Type B pancreatic cell (in vitro differentiated cells): Measurements from ENCODE around the gene SERPINI1. TPM values are rescaled to one million over a fixed set of nuclear protein-coding genes. Genes with fewer than 3 reads are reported as not detected.
A peak's percentile ranks its signal among the peaks of the same experiment; 100 is the strongest.

Experiments
- DNase-seq: peaks from one replicate; pipeline ENCODE4 v3.0.0; 2021; ENCODE audit warnings: mixed read lengths; ENCODE audit not compliant: unreplicated experiment; ENCODE audit errors: extremely low spot score
- H3K27ac Mint-ChIP-seq: 2 replicates; pipeline ENCODE4 v1.8.0; 2021; ENCODE audit warnings: mild to moderate bottlenecking, mixed read lengths
- H3K27me3 Mint-ChIP-seq: 2 replicates; pipeline ENCODE4 v1.8.0; 2021; ENCODE audit warnings: mixed read lengths
- H3K36me3 Mint-ChIP-seq: 2 replicates; pipeline ENCODE4 v1.8.0; 2021; ENCODE audit warnings: mixed read lengths
- H3K4me1 Mint-ChIP-seq: one replicate; pipeline ENCODE4 v1.8.0; 2021; ENCODE audit warnings: mixed read lengths; ENCODE audit not compliant: unreplicated experiment
- H3K4me3 Mint-ChIP-seq: 2 replicates; pipeline ENCODE4 v1.8.0; 2021; ENCODE audit warnings: mild to moderate bottlenecking, mixed read lengths
- H3K9me3 Mint-ChIP-seq: 2 replicates; pipeline ENCODE4 v1.8.0; 2021; ENCODE audit warnings: mixed read lengths
- total RNA-seq: library from RNA; stranded (reverse); gene quantifications from 2 replicates; pipeline ENCODE4 v1.2.1, GENCODE V29; 2021; ENCODE audit warnings: low replicate concordance
- TF ChIP-seq, protein P1 (sequence below): fragments of 200-600 bp; sonication (generic); conservative IDR thresholded peaks from 2 replicates; pipeline ENCODE4 v1.5.0; 2021; ENCODE audit warnings: antibody characterized with exemption, mild to moderate bottlenecking

The SERPINI1 gene
- total RNA-seq, 1 donor from 2014 or later, result 27.2 TPM

DNA sequence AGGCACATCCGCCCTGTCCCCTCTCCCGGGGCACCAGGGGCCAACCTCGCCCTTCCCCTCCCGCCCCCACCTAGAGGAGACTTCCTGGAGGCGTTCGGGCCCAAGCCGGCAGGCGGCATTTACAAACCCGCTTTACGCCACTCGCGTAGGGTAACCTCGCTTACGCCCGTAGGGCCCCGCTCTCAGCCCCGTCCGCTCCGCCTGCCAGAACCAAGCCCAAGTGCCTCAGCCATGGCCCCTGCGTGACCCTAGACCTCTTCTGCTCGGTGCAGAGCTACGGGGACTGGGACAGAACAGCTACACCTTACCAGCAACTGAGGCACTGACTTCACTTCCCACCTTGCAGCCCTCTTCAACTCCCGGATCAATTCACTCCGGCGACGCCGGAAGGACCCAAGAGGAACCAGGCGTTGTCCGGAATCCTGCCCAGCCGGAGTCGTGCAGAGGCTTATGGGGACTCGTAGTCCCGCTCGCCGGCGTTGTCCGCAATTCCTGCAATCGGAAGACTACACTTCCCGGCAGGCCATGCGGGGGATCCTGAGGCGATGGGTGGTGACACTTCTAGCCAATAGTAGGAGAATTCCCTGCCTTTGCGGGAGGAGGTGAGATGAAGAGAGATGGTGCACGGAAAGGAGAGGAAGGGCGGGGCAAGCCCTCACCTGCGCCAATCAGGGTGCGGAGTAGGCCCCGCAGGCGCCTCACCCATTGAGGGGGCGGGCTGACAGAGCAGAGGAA lies 856 bp upstream of the SERPINI1 start, which contains the start of gene PDCD10:
Gene PDCD10, minus strand, starts transcription at position 395 of the 735 bp plus-strand sequence. CDS start 14,735 bp downstream, outside the sequence.
- DNase-seq, result peak; percentile 97
- Mint-ChIP-seq H3K27ac (no peak within 1 kb of the TSS), H3K9me3 (no peaks in the 10 kb centered on the region), H3K36me3 (no peaks in the 10 kb centered on the region), H3K4me3 (no peak within 1 kb of the TSS), H3K27me3 (peaks cover 16% of the 10 kb centered on the region), H3K4me1 (peaks cover 16% of the 10 kb centered on the region)
- TF ChIP-seq, protein P1, sequence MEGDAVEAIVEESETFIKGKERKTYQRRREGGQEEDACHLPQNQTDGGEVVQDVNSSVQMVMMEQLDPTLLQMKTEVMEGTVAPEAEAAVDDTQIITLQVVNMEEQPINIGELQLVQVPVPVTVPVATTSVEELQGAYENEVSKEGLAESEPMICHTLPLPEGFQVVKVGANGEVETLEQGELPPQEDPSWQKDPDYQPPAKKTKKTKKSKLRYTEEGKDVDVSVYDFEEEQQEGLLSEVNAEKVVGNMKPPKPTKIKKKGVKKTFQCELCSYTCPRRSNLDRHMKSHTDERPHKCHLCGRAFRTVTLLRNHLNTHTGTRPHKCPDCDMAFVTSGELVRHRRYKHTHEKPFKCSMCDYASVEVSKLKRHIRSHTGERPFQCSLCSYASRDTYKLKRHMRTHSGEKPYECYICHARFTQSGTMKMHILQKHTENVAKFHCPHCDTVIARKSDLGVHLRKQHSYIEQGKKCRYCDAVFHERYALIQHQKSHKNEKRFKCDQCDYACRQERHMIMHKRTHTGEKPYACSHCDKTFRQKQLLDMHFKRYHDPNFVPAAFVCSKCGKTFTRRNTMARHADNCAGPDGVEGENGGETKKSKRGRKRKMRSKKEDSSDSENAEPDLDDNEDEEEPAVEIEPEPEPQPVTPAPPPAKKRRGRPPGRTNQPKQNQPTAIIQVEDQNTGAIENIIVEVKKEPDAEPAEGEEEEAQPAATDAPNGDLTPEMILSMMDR, result no peak

GRCh38 chr3:167736264-167736787 lies 805 bp downstream of the SERPINI1 start:
- TF ChIP-seq, protein P1, result no peak
- Mint-ChIP-seq H3K27ac (no peak overlapping the region), H3K4me1 (peaks cover 16% of the 10 kb centered on the region), H3K4me3 (no peak overlapping the region), H3K36me3 (no peaks in the 10 kb centered on the region), H3K27me3 (peaks cover 16% of the 10 kb centered on the region), H3K9me3 (no peaks in the 10 kb centered on the region)
- DNase-seq, result no peak

GRCh38 chr3:167736997-167737396 lies 1.5 kb downstream of the SERPINI1 start:
- Mint-ChIP-seq H3K36me3 (no peaks in the 10 kb centered on the region), H3K27ac (no peak overlapping the region), H3K27me3 (peaks cover 16% of the 10 kb centered on the region), H3K4me1 (peaks cover 9% of the 10 kb centered on the region), H3K9me3 (no peaks in the 10 kb centered on the region), H3K4me3 (peak overlapping the region; percentile 44)
- DNase-seq, result no peak
- TF ChIP-seq, protein P1, result no peak

- no peaks in the 10 kb centered on the region for H3K9me3 Mint-ChIP-seq
- peak overlapping the region; percentile 37 for H3K4me3 Mint-ChIP-seq
- H3K4me1 Mint-ChIP-seq, result no peaks in the 10 kb centered on the region
- DNase-seq, result no peak
- TF ChIP-seq, protein P1, result no peak
- no peak overlapping the region for H3K27ac Mint-ChIP-seq
- peaks cover 16% of the 10 kb centered on the region for H3K27me3 Mint-ChIP-seq
- no peaks in the 10 kb centered on the region for H3K36me3 Mint-ChIP-seq
Measured at GRCh38 chr3:167738037-167738436, 2.5 kb downstream of the SERPINI1 start.

DNA sequence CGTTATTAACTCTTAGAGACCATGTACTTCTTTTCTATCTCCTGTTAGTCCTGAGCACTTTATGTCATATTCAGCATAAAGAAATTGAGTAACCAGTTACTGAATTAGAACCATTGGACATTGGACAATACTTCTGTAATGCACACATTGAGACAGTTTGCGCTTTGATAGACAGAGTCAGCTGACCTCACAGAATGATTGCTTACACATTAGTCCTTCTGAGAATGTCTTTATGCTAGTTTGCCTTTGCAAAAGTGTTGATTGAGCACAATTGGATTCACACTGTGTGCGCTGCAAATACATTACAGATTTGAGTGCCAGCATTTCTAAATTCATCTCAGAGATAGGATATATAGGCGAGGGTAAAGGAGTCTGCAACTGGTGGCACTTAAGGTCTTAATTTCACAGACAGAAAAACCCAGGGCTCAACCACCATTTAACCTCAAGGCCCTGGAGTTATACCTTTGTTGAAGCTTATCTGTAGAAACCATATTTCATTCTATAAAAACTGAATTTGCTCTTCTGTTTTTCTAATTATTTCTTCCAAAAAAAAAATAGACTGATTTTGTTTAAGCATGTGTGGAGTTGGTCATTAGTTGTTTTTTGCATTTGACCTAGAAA lies 3.8 kb downstream of the SERPINI1 start:
- TF ChIP-seq, protein P1, result no peak
- H3K4me3 Mint-ChIP-seq, result peak overlapping the region; percentile 15
- DNase-seq, result no peak
- no peak overlapping the region for H3K27ac Mint-ChIP-seq
- peaks cover 16% of the 10 kb centered on the region for H3K27me3 Mint-ChIP-seq
- no peaks in the 10 kb centered on the region for H3K9me3 Mint-ChIP-seq
- H3K36me3 Mint-ChIP-seq, result no peaks in the 10 kb centered on the region
- no peaks in the 10 kb centered on the region for H3K4me1 Mint-ChIP-seq
